GM15510 (cell line): Measurements from ENCODE around the gene SAPCD2.

Experiments
- POLR2A ChIP-seq: IDR thresholded peaks from 3 replicates; pipeline ENCODE4 v1.6.1; 2011; ENCODE audit warnings: borderline replicate concordance; ENCODE audit not compliant: insufficient read length; ENCODE audit errors: extremely low read depth

Gene SAPCD2

DNA sequence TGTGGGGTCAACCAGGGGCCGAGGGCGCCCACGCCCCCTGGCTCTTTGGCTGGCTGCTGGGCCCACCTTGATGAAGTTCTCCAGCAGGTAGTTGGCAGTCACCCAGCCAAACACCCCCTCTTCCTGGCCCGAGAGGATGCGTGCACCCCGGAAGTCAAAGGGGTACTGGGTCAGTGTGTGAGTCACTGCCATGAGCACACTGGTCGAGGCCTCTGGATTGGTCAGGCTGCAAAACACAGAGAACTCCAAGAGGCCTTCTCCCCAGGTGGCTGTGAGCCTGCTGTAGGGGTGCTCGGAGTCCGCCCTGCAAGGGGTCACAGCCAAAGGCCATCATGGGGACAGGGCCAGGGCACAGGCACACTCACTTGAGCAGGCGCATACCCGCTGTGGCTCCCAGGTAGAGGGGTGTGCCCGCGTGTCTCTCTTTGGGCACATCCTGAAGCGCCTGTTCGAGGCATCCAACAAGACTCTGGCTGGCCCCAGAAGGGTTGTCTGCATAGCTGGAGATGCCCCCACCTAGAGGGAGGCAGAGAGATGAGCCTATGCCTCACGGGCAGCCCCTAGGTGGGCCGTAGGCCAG is 19.1 kb downstream of the SAPCD2 start:
- no peak for TF ChIP-seq POLR2A

DNA sequence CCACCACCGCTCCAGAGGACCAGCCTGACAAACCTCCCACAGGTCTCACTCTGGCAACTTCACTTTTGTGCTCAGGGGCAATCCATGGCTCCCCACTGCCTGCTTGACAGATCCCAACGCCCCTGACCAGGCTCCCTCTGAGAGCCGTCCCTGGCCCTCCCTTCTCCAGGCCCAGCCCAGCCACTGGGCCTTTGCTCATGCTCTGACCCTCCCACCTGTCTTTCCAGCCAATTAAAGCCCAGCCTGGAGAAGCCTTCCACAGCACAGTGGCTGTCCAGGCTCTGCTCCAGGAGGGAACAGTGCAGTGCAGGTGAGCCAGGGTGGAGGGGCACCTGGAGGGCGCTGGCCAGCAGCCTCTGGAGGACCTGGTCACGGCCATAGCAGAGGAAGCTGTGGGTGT is 19.8 kb downstream of the SAPCD2 start:
- TF ChIP-seq POLR2A: no peak

DNA sequence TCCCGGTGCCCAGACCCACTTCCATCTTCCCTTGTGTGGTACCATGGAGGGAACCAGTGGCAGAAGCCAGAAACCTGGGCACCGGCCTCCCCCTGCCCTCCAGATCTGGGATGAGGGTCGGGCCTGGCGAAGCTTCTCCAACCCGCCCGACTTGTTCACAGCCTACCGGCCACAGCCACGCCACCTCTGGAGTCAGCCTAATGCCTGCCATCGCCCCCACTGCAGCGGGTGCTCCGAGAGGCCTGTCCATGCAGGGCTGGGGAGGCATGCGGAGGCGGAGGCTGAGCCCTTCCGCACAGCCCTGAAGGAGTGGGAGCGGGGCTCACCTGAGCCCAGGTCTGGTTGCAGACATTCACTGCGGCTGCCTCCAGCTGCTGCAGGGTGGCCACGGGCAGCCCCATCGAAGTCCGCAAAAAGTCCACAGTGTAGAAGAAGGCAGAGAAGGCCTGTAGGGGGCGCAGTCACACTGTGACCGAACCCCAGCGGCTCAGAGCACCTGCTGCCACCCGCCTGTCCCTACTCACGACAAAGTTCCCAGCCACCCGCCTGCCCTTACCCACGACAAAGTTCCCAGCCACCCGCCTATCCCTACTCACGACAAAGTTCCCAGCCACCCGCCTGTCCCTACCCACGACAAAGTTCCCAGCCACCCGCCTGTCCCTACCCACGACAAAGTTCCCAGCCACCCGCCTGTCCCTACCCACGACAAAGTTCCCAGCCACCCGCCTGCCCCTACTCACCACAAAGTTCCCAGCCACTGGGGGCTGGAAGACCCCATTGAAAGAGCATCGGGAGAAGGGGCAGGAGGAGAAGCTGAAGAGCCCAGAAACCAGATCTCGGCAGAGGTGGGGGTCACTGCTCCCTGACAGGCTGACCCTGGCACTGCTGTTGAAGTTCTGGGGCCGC is 20.6 kb downstream of the SAPCD2 start:
- no peak for TF ChIP-seq POLR2A

DNA sequence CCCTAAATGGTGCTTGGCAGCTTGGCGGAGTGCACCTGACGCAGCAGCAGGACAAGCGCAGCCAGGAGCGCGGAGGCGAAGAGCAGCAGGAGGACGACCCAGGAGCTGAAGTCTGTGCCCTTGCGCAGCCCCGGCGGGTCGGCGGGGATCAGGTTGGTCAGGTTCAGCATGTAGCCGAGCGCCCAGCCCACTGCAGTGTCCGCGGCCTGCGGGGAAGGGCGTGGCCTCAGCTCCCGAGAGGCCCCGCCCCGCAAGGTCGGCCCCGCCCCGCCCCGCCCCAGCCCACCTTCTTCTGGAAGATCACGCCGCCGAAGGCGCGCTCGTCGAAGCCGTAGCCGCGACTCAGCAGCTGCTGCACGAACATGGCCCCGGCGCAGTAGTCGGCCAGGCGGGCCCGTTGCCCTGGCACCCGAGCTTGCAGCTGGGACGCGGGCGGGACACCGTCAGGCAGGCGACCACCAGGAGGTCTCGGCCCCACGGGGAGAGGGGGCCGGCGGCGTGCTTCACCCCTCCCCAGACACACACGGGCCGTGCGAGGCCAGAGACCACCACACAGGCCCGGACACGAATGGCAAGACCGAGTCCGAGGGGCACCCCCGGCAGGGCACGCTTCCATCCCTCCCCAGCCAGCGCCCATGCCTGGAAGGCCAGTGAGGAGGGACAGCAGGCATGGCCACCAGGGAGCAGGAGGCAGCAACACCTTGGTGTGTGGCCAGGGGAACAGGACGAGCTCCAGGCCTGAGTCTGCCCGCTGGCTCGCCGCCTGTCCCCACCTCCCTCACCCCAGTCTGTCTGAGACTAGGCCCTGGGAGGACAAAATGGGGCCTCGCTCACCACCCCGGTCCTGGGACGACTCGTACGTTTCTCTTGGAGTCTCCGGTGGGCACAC is 21.5 kb downstream of the SAPCD2 start:
- no peak for TF ChIP-seq POLR2A

DNA sequence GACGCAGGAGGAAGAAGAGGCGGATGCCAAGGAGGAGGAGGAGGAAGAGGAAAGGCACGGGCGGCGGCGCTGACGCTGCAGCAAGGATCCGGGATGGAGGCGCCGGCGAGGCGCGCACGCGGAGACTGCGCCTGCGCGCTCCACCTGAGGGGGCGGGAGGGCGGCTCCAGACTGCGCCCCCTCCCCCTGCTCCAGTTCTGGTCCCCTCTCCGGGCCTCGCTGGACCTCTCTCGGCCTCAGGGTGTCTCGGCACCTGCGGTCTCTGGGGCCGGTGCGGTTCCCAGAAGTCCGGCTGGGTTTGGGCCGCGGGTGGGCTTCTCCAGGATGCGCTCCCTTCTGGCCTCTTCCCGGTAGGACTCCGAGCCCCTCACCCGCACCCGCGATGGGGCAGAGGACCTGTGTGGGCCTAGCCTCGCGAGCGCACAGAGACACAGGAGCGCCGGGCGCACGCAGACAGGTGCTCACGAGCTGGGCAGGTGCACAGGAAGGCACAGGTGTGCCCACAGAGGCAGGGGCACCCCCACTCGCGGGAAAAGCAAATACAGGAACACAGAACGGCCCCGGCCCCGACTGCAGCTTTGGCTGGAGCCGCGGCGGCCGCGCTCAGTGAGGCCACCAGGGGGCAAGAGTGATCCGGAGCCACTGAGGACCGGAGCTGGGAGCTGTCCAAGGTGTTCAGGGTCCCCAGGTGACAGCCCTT is 24.1 kb downstream of the SAPCD2 start, which contains the start of gene NPDC1:
NPDC1 (minus strand) TSS at position 90 of the 700 bp plus-strand sequence. CDS start 188 bp downstream, outside the sequence.
- no peak for TF ChIP-seq POLR2A

DNA sequence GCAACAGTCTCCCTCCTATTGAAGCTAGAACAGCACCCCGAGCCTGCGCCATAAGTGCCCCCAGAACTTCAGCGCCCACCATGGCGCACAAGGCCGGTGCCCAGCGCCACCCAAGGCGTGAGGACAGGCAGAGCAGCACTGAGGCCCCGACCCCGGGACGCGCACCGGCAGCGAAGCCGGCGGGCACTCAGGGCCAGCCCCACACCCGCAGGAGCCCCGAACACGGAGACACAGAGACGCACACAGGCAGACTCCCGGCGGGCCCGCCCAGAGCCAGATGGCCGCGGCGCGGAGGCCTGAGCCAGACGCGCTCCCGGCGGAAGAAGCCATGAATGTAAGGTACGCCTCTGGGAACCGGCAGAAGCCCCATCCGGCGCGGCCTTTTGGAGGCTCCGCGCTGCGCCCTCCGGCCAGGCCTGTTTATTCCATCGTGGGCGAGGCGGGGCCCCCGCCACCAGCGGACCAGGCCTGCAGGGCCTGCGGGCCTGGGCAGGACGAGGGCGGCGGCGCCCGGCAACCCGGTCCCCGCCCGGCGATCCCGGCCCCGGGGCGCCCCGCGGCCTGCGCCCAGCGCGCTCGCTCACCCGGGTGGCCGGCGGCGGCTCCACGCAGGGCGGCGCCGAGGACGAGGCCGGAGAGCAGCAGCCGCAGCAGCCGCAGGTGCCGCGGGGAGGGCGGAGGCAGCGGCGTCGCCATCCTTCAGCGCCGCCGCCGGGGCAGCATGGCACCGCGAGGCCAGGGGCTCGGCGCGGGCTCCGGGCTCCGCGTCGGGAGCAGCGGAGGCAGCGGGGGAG is 24.9 kb downstream of the SAPCD2 start:
- TF ChIP-seq POLR2A: no peak

DNA sequence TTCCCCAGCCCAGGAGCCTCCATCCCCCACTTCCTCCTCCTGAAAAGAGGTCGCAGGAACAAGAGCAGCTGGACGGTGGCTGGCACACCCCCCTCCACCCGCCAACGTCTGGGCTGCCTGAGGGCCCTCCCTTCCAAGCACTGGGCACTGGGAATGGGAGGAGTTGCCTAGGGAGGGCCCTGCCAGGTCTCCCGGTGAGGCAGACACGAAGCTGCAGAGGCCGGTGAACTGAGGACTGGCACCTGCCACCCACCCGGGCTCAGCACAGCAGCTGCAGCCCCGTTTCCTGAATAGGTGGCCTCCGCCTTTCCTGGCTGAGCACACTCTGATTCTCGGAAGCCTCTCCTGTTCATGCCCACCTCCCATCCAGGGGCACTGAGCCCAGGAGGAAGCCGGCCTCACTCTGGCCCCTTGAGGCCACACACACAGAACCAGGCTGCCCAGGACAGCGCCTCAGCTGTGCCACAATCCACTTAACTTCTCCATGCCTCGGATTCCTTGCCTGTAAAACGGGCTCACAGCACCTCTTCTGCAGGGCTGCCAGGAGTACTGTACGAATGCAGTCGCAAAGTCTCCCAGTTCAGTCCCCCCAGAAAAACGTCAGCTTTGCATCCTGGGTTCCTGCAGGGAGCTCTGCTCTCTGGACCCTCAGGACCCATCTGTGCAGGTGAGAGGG is 25.7 kb downstream of the SAPCD2 start:
- TF ChIP-seq POLR2A: no peak

DNA sequence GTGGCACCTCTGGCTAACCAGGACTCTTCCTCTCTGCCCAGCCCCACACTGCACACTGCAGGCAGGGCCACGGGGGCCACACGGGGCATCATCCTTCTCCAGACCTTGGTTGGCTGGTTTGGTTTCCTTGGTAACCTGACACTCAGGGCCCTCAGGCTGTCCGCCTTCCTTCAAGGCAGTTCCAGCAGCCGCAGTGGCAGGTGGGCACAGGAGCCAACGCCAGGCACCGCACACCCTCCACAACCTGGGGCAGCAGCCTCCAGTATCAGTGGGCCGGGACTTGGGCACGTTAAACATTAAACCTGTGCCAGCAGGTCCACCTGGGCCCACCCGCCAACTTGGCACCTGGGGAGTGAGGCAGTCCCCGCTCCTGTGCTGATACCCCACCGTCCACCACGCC is 26.3 kb downstream of the SAPCD2 start:
- TF ChIP-seq POLR2A: no peak

DNA sequence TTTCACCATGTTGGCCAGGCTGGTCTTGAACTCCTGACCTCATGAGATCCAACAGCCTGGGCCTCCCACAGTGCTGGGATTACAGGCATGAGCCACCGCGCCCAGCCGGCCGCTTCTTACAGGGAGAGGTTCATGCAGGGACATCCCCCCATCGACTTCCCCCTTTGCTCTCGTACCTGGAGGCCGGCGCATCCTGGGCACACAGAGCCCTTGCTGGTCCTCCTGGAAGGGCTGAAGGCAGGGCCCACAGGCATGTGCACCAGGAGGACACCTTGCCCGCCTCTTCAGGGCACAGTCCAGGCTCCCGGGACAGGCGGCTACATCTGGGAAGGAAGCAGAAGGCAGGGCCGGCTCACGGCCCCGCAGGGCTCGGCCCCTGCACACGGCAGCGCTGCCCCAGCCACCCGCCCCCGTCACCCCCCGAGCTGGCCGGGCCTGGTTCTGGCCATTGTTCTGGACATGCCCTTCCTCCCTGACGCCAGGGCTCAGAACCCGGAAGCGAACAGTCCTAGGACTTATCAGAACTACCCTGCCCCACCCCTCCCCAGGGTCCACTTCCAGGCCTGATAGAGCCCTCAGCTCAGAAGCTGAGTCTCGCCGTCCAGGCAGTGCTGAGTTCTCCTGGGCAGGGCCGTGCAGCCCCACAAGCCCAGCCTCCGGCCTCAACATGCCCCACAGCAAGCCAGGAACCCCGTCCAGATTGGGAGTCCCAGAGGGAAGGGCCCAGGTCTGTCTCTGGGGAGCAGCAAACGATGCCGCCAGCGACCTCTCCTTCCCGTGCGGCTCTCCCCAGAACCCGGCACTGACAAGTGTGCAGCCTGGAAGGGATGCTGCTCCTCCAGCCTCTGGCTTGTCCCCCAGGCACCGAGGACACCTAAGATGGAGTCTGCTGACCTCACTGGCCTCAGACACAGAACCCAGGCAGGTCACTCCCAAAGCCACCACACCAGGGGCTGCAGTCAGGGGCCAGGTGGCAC is 27.3 kb downstream of the SAPCD2 start:
- TF ChIP-seq POLR2A: no peak

DNA sequence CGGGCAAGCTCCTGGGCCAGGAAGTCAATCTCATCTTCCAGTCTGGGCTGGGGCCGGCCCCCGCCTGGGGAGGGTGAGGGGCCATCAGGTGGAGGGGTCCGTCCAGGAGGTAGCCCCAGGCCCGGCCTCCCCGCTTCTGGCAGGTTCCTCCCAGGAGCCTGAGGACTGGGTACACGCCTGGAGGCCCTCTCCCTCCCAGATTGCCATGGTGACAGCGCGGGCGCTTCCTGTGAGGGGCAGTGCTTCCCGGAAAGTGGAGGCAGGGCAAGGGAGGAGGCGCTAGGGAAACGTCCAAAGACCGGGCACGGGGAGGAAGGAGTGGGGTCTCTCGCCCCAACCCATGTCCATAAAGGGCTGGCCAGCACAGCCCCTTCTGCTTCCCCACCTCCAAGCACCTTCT is 29.2 kb downstream of the SAPCD2 start:
- TF ChIP-seq POLR2A: no peak

DNA sequence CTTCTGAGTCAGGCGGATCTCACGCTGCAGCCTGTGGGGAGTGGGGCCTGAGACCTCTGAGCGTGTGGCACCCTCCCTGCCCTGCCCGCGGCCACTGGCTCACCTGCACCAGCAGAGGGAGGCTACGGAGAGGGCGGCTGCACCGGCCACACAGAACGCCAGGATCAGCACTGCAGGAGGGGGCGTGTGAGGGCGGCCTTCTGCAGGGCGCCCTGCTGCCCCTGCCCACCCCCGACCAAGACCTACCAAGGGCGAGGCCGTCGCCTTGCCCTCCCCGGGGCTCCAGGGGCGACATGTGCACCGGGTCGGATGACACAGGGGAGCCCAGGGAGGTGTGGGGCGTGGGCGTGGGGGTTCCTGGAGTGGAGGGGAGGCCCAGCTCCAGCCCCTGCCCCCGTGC is 29.8 kb downstream of the SAPCD2 start:
- no peak for TF ChIP-seq POLR2A
